A172 (cell line): ENCODE measurements around the gene OR11H7. TPM values are rescaled to one million over a fixed set of nuclear protein-coding genes. Genes with fewer than 3 reads are reported as not detected.
A peak's percentile ranks its signal among the peaks of the same experiment; 100 is the strongest.
"Not testable (repeated sequence)": the region's sequence is repeated elsewhere in the genome, so short reads cannot be mapped to it uniquely, and the experiment has no call there.

Experiments
- DNase-seq: peaks from one replicate; pipeline ENCODE4 v3.0.0-alpha.2; 2015; ENCODE audit warnings: low spot score
- total RNA-seq: library from RNA; depleted of rRNA; stranded (reverse); fragments of >200 nt; shearing (Covaris generic); gene quantifications from 2 replicates; pipeline ENCODE4 v1.2.3, GENCODE V29; 2014; rRNA removed

OR11H7 gene
- total RNA-seq = not detected in 2 replicates

DNA sequence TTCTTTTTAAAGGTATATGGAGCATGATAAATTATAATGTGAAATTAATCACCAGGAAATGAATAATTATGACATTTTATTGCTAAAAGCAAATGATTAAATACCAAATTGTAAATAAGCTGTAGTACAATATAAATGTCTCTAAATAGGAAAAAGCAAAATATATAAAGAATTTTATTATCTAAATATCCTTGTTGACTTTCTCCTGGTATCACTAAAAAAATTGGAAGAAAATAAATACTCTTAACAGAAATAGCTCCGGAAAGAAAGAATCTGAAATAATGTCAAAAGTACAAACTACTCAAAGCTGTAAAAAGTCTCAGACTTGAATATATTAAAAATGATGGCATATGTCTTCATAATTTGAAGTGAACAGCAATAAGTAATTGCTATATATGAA is at the start of gene OR11H7:
Gene OR11H7 (plus strand): TSS at position 301 of the 400 bp plus-strand sequence.
- no peak for DNase-seq

GRCh38 chr14:20179218-20179617 is 49.6 kb upstream of the OR11H7 start:
- no peak for DNase-seq

GRCh38 chr14:20179880-20180279 is 48.9 kb upstream of the OR11H7 start:
- DNase-seq = no peak

GRCh38 chr14:20180486-20180885 is 48.3 kb upstream of the OR11H7 start:
- DNase-seq = no peak

DNA sequence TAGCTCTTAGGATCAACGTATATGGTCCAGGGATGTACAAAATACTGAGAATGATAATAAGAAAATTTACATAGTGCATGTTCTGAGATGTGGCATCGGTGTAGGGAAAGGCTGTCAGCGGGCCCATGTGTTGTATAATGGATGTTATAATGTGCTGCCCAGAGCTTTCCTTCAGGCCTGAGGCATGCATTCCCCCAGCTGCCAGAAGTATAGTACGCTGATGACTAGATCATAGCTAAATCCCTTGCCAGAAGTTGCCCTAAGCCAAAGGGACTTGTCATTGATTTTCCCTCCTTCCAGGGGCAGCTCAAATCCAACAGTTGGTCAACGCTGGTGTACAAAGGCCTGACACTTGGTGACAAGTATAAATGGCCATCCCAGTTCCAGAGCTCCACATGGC is 44.6 kb upstream of the OR11H7 start:
- DNase-seq = no peak

DNA sequence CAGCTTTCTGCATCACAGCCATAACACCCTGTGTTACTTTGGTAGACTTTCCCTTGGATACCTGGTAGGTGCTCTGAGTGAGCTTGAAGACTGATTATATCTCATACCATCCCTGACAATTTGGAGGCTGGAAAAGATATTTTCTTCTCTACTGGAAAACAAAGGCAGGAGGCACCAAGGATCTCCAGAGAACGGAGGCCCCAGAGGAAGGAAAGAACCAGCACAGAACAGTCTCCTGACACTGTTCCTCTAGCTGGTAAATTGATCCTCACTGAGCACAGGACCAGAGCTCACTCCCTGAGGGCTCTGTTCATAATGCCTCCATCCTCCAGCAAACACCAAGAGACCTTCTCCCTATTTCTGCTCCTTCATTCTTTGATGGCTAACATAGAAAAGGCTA is 38.2 kb upstream of the OR11H7 start, which contains the start of gene OR11G2:
Gene OR11G2 (plus strand): TSS at position 301 of the 400 bp plus-strand sequence. CDS start 6,542 bp downstream, outside the sequence.
- no peak for DNase-seq

GRCh38 chr14:20191396-20191795 is 37.4 kb upstream of the OR11H7 start:
- DNase-seq = no peak

- DNase-seq = no peak
Measured at GRCh38 chr14:20194101-20194500, 34.7 kb upstream of the OR11H7 start.

GRCh38 chr14:20195170-20195569 is 33.6 kb upstream of the OR11H7 start:
- DNase-seq = not testable (repeated sequence)

- DNase-seq = peak; percentile 10
Measured at GRCh38 chr14:20195911-20196310, 32.9 kb upstream of the OR11H7 start.

- DNase-seq = no peak
Measured at GRCh38 chr14:20197459-20197858, 31.3 kb upstream of the OR11H7 start.

DNA sequence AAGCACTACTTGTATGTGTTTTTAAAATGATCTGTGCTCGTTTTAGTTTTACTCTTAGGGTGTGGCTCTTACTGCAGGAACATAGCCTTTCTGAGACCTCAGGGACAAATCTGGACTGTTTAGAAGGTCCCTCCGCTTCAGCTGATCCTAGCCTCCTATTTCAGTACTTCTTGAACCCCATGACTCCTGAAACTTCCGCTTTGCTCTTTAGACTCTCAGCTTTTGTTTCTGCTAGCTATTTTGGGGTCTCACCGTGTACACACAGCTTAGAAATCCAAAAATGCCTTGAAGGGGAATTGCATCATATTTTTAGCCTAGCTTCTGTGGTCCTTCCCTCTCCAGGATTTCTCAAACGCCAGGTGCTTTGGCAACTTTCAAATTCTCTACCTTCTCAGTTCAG is 29.8 kb upstream of the OR11H7 start:
- no peak for DNase-seq

GRCh38 chr14:20204721-20205120 is 24.1 kb upstream of the OR11H7 start:
- no peak for DNase-seq

DNA sequence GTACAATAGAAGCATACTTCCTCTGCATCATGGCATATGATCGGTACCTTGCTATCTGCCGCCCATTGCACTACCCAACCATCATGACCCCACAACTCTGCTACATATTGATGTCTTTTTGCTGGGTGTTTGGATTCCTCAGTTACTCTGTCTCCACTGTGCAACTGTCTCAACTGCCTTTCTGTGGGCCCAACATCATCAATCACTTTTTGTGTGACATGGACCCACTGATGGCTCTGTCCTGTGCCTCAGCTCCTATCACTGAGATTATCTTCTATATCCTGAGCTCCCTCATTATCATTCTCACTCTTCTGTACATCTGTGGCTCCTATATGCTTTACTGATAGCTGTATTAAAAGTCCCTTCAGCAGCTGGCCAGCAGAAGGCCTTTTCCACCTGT is 19.2 kb upstream of the OR11H7 start:
- DNase-seq = no peak

DNA sequence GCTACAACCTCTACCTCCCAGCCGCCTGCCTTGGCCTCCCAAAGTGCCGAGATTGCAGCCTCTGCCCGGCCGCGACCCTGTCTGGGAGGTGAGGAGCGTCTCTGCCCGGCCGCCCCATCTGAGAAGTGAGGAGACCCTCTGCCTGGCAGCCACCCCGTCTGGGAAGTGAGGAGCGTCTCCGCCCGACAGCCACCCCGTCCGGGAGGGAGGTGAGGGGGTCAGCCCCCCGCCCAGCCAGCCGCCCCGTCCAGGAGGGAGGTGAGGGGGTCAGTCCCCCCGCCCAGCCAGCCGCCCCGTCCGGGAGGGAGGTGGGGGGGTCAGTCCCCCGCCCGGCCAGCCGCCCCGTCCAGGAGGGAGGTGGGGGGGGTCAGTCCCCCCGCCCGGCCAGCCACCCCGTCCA is 16.4 kb upstream of the OR11H7 start:
- DNase-seq = not testable (repeated sequence)

DNA sequence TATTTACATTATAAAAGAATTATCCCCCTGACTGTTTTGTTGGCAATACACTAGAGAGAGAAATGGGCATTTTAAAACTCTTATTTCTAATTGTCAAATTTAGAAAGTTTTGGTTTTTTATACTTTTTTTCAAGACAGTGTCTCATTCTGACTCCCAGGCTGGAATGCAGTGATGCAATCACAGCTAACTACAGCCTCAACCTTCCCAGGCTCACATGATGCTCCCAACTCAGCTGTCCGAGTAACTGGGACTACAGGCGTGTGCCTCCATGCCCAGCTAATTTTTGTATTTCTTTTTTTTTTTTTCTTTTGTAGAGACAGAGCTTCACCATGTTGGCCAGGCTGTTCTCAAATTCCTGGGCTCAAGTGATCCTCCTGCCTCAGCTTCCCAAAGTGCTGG is 13.6 kb upstream of the OR11H7 start:
- DNase-seq = no peak

- peak; percentile 10 for DNase-seq
Measured at GRCh38 chr14:20219033-20219432, 9.7 kb upstream of the OR11H7 start.

- no peak for DNase-seq
Measured at GRCh38 chr14:20223410-20223809, 5.4 kb upstream of the OR11H7 start, which contains the start of gene OR11H6. OR11H6 (plus strand) TSS chr14:20223710; CDS start chr14:20223710, 0 bp downstream.

DNA sequence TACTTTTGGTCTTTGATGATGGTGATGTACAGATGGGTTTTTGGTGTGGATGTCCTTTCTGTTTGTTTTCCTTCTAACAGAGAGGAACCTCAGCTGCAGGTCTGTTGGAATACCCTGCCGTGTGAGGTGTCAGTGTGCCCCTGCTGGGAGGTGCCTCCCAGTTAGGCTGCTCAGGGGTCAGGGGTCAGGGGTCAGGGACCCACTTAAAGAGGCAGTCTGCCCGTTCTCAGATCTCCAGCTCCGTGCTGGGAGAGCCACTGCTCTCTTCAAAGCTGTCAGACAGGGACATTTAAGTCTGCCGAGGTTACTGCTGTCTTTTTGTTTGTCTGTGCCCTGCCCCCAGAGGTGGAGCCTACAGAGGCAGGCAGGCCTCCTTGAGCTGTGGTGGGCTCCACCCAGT is 6.6 kb downstream of the OR11H7 start:
- DNase-seq = not testable (repeated sequence)

DNA sequence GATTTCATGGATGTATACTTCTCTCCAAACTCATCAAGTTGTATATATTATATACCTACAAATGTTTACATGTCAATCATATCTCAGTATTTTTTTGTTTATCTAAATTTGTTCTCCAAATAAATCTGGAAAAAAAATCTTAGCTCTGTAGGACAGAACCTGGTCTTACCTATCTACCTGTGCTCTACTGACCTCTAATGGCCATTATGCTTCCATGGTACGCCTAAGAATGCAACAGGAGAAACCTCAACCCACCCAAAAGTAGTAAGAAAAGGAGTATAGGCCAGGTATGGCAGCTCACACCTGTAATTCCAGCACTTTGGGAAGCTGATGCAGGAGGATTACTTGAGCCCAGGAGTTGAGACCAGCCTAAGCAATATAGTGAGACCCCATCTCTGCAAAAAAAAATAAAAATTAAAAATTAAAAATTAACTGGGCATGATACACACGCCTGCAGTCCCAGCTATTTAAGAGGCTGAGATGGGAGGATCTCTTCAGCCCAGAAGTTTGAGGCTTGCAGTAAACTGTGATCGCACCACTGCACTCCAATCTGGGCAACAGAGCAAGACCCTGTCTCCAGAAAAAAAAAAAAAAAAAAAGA is 19.0 kb downstream of the OR11H7 start:
- DNase-seq = no peak

- peak; percentile 66 for DNase-seq
Measured at GRCh38 chr14:20262642-20263128, 33.9 kb downstream of the OR11H7 start.

DNA sequence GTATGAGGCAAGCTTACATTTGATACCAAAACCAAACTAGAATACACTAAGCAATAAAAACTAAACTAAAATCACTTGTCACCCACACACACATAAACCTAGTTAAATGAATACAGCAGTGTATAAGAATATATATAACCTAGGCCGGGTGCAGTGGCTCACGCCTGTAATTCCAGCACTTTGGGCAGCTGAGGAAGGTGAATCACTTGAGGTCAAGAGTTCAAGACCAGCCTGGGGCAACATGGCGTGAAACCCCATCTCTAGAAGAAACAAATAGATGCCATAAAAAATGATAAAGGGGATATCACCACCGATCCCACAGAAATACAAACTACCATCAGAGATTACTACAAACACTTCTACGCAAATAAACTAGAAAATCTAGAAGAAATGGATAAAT is 35.6 kb downstream of the OR11H7 start:
- not testable (repeated sequence) for DNase-seq

- no peak for DNase-seq
Measured at GRCh38 chr14:20274062-20274461, 45.3 kb downstream of the OR11H7 start.

- DNase-seq = no peak
Measured at GRCh38 chr14:20277409-20277808, 48.6 kb downstream of the OR11H7 start.
